GM19463 (cell line): Measurements from ENCODE around the gene CBFA2T2.
"Not testable (repeated sequence)": the region's sequence is repeated elsewhere in the genome, so short reads cannot be mapped to it uniquely, and the experiment has no call there.

Experiments used
- ATAC-seq: cut with Tn5 transposase; IDR thresholded peaks from one replicate; pipeline ENCODE4 v1.9.1; 2021; ENCODE audit warnings: mild to moderate bottlenecking, moderate library complexity; ENCODE audit not compliant: unreplicated experiment

The CBFA2T2 gene

DNA sequence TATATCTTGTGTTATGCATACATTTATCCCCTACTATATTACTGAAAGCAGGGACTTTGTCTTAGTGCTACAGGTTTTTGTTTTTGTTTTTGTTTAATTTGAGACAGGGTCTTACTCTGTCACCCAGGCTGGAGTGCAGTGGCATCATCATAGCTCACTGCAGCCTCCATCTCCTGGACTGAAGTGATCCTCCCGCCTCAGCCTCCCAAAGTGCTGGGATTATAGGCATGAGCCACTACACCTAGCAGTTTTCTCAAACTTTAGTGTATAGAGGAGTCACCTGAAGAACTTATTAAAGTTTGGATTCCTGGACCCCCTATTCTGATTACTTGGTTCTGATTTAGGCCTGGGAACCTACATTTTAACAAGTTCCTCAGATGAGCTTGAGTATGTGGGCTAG lies 51.9 kb downstream of the CBFA2T2 start:
- no peak for ATAC-seq

DNA sequence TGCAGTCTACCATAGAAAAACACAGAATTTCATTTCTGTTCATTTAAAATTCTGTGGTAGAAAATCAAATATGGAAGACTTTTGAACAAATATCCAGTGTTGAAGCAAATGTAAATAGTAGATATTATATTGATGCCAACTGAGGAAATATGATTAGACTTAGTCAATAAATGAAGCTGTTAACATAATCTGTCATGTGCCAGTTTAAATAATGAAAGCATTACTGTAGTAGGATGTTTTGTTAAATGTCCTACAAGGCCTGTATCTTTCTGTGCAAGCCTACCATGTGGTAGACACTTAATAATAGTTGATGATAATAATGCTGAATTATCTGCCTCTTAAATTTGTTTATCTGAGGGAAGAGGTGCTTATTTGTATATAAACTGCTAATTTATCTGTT lies 55.9 kb downstream of the CBFA2T2 start:
- ATAC-seq = no peak

GRCh38 chr20:33549229-33549999 lies 59.5 kb downstream of the CBFA2T2 start:
- no peak for ATAC-seq

DNA sequence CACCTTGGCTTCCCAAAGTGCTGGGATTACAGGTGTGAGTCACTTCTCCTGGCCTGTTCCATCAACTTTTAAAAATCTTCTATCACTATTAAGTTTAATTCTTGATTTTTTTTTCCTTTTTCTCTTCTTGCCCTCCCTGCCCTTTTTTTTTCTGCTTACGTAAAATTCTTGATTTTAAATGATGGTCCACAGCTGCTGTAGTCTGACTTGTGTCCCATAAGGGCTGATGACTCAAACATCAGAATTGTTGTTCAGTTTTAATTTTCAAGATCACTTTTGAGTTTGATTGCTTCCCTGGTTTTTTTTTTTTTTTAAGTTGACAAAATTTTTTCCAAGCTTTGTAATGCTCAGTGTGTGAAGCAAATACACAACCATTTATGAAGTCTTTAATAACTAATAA lies 61.9 kb downstream of the CBFA2T2 start:
- ATAC-seq = no peak

DNA sequence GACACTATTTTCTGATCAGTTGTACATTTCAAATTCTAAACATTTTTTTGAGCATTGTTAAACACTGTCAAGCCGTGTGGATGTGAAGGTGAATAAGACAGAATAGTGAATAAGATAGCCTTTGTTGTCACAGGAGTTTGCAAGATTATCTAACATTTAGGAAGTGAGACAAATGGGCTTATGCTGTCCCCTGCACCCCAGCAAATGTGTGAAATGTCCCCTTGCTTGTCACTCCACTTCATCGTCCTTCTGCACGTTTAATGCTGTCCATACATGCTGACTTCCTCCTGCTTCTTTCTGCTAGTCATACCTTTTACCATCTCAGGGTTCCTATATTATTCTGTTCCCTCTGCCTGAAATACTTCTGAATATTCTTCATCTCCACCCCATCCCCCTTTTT lies 62.6 kb downstream of the CBFA2T2 start:
- ATAC-seq = no peak

- ATAC-seq = no peak
Measured at GRCh38 chr20:33553516-33553915, 63.6 kb downstream of the CBFA2T2 start.

GRCh38 chr20:33554914-33555420 lies 65.1 kb downstream of the CBFA2T2 start:
- peak; percentile 91 for ATAC-seq

DNA sequence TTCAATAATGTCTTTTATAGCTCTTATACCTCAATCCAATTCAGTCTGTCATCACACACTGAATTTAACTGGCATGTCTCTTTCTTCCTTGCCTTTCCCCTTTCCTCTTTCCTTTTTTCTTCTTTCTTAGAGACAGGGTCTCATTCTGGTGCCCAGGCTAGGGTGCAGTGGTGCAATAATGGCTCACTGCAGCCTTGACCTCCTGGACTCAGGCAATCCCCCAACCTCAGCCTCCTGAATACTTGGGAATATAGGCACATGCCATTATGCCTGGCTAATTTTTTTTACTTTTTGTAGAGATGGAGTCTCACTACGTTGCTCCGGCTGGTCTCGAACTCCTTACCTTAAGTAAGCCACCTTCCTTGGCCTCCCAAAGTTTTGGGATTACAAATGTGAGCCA lies 65.9 kb downstream of the CBFA2T2 start:
- ATAC-seq = no peak

- ATAC-seq = no peak
Measured at GRCh38 chr20:33556246-33556645, 66.3 kb downstream of the CBFA2T2 start.

DNA sequence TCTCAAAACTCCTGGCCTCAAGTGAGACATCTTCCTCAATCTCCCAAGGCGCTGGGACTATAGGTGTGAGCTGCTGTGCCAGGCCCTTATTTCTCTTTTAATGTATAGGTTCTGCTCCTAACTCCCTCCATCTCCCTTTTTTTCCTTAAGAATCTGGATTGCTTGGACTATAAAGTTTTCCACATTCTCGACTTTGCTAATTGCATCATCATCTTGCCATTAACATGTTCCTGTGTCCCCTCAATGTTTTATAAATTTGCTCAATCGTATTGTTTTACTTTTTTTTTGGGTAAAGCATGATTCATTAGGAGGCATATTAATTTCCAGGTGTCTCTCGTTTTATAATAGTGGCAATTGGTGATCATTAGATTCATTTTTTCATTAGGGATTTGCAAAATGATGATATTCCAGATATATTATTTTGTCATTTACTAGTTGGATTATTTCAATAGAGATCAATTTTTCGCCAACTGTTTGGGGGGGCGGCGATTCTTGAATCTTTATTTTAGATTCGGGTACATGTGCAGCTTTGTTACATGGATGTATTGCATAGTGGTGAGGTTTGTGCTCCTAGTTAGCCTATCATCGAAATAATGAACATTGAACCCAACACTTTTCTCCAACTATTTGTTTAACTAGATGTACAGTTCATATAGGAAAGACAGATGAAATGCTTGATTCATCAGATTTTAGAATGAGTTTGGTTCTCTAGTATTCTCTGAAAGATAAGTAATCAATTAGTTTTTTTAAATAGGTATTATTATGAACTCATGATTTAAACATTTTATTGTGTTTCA lies 68.7 kb downstream of the CBFA2T2 start:
- ATAC-seq = no peak

GRCh38 chr20:33559212-33559611 lies 69.3 kb downstream of the CBFA2T2 start:
- ATAC-seq = no peak

- no peak for ATAC-seq
Measured at GRCh38 chr20:33560026-33560425, 70.1 kb downstream of the CBFA2T2 start.

- not testable (repeated sequence) for ATAC-seq
Measured at GRCh38 chr20:33561053-33561452, 71.2 kb downstream of the CBFA2T2 start.

- ATAC-seq = no peak
Measured at GRCh38 chr20:33561692-33562601, 72.1 kb downstream of the CBFA2T2 start.

- ATAC-seq = no peak
Measured at GRCh38 chr20:33563788-33564187, 73.9 kb downstream of the CBFA2T2 start.

GRCh38 chr20:33566781-33567603 lies 77.1 kb downstream of the CBFA2T2 start:
- ATAC-seq = no peak

DNA sequence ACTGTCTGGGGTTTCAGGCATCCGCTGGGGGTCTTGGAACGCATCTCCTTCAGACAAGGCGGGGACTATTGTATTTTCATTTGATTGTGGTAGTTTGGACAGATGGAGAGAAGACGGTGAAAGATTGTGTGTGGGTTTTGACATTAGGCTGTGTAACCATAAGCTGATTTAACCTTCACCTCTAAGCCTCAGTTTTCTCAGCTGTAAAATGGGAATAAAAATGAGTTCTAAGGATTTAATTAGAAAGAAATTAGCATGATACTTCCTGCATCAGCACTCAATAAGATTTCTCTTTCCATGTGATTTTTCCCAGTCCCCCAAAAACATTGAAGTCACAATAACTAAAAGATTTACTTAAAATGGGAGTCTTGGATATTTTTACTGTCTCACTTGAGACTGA lies 78.1 kb downstream of the CBFA2T2 start:
- ATAC-seq = no peak

DNA sequence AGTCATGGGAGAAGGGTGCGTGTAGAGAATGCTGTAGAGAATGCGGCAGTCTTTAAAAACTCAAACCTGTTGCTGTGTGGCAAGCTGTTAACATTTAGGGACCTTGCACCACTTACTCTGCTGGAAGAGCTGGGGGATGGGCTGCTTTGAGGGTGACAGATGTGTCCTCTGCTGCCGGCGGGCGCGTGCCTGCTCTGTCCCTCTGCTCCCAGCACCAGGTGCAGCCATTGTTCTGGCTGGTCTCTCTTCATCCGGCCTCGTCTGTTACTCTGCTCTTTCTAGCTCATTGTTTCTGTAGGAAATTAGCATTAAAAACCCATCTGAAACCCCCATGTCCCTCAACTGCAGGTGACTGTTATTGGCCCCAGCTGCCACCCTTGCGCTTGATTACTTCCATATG lies 78.5 kb downstream of the CBFA2T2 start:
- ATAC-seq = peak; percentile 65

DNA sequence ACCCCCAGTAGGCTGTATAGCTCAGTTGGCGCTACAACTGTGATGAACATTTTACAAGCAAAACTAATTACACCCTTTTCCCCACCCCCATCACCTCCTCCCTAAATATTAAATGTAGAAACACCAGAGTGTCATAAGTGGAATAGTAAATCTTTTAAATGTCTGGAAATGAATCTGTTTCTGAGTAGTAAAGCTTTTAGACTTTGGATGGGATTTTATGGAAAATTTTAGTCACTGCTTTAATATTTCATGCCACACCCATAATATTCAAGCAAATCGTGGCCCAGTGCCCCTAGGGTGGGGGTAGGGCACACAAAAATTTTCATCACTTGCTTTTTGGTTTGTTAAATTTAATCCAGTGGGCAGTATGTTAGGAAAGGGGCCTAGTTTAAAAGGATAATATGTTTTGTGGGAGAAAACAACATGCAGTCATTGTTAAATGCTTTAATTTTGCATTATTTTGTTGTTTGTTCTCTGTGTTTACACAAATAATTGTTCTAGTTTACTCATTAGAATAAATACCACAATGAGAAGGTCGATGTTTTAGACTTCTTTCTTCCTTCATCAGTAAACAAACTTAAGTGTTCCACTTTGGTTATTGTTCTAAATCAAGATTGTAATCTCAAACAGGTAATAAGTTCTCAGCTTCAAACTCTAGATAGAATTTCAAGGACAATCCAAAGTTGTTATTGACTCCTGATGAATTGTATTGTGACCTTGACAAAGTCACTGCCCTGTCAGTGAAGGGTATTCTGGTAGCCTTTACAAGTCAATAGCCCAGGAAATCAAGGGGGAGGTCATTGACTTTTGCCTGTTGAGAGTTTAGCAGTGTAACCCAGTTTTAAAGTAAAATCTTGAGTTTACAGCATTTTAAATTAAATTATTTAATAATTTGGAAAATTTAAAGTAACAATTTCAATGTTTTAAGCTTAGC lies 79.2 kb downstream of the CBFA2T2 start:
- no peak for ATAC-seq
